OCI-LY7 (cell line): Measurements from ENCODE around the gene DDAH1. TPM values are rescaled to one million over a fixed set of nuclear protein-coding genes. Genes with fewer than 3 reads are reported as not detected.

Experiments
- BruUV-seq: library from RNA; stranded (reverse); fragments of 400-500 nt; replicated peaks from 2 replicates; lab custom pipeline; 2021; lab: Mats Ljungman, UMichigan
- CTCF ChIA-PET: fragments of 300-600 bp; sonication (Branson Sonifier 250); formaldehyde crosslinking; loops from one replicate; lab custom pipeline; 2022; ENCODE audit warnings: antibody characterized with exemption; ENCODE audit not compliant: unreplicated experiment; lab: Charles Lee
- POLR2A ChIA-PET: fragments of 300-600 bp; sonication (Branson Sonifier 250); formaldehyde crosslinking; loops from one replicate; lab custom pipeline; 2022; ENCODE audit warnings: antibody characterized with exemption; lab: Charles Lee
- DNase-seq: peaks from one replicate; pipeline ENCODE4 v3.0.0-alpha.2; 2015; ENCODE audit warnings: low spot score
- H2AFZ ChIP-seq: fragments of 200-600 bp; sonication (generic), shearing (Covaris generic); 2 replicates; pipeline ENCODE4 v1.6.1; 2014; ENCODE audit warnings: mild to moderate bottlenecking, antibody characterized with exemption, low read length, moderate library complexity
- H3K27ac ChIP-seq: fragments of 200-600 bp; sonication (generic); 2 replicates; pipeline ENCODE4 v1.5.1; 2014; ENCODE audit warnings: mixed run types, low read depth, mild to moderate bottlenecking, moderate library complexity, low read length, inconsistent platforms; ENCODE audit not compliant: poor library complexity, severe bottlenecking
- H3K36me3 ChIP-seq: fragments of 200-600 bp; sonication (generic); 2 replicates; pipeline ENCODE4 v1.6.1; 2014; ENCODE audit warnings: mild to moderate bottlenecking, antibody characterized with exemption, low read length, moderate library complexity, mixed read lengths; ENCODE audit not compliant: insufficient read depth
- H3K4me1 ChIP-seq: fragments of 200-600 bp; sonication (generic); 2 replicates; pipeline ENCODE4 v1.5.1; 2014; ENCODE audit warnings: mild to moderate bottlenecking, low read length; ENCODE audit not compliant: insufficient read depth, poor library complexity, severe bottlenecking
- H3K4me2 ChIP-seq: fragments of 200-600 bp; sonication (generic); 2 replicates; pipeline ENCODE4 v1.6.1; 2014; ENCODE audit warnings: mild to moderate bottlenecking, low read length
- H3K4me3 ChIP-seq: fragments of 200-600 bp; sonication (generic); 2 replicates; pipeline ENCODE4 v1.5.1; 2014; ENCODE audit warnings: mild to moderate bottlenecking, low read depth, low read length; ENCODE audit not compliant: poor library complexity, severe bottlenecking
- H3K79me2 ChIP-seq: fragments of 200-600 bp; sonication (generic); 2 replicates; pipeline ENCODE4 v1.6.1; 2016; ENCODE audit warnings: low read depth, mild to moderate bottlenecking, low read length, moderate library complexity, mixed read lengths; ENCODE audit not compliant: insufficient read depth
- H3K9me2 ChIP-seq: fragments of 200-600 bp; sonication (generic); 2 replicates; pipeline ENCODE4 v1.6.1; 2016; ENCODE audit warnings: mild to moderate bottlenecking, low read length, mixed read lengths; ENCODE audit not compliant: insufficient read depth
- H3K9me3 ChIP-seq: fragments of 200-600 bp; sonication (generic); 2 replicates; pipeline ENCODE4 v1.6.1; 2014; ENCODE audit warnings: mild to moderate bottlenecking, mixed run types, low read length, mixed read lengths
- H4K20me1 ChIP-seq: fragments of 200-600 bp; sonication (generic); 2 replicates; pipeline ENCODE4 v1.6.1; 2014; ENCODE audit warnings: mild to moderate bottlenecking, antibody characterized with exemption, low read length, moderate library complexity, mixed read lengths; ENCODE audit not compliant: insufficient read depth
- CTCF ChIP-seq: fragments of 200-600 bp; sonication (generic); conservative IDR thresholded peaks from 2 replicates; pipeline ENCODE4 v1.5.1; 2014; ENCODE audit warnings: mild to moderate bottlenecking, antibody characterized with exemption, low read length, moderate library complexity, mixed read lengths
- EZH2phosphoT487 ChIP-seq: fragments of 200-600 bp; sonication (generic); IDR thresholded peaks from 2 replicates; pipeline ENCODE4 v1.6.1; 2018; ENCODE audit warnings: low read depth, borderline replicate concordance, mild to moderate bottlenecking, mixed run types, antibody characterized with exemption, low read length, moderate library complexity, mixed read lengths
- intact Hi-C: fragments of 100-400 bp; cut with micrococcal nuclease; formaldehyde crosslinking; loops from one replicate; pipeline ENCODE4 v1.10.0; 2022; ENCODE audit not compliant: unreplicated experiment
- total RNA-seq, 2 experiments: library from RNA; depleted of rRNA in 1 of 2; stranded (reverse); fragments of >200 nt in 1 of 2; shearing (Covaris generic) in 1 of 2; gene quantifications; 2 replicates each; pipeline ENCODE4 v1.2.3, GENCODE V29; 2014 to 2022

Gene DDAH1
- total RNA-seq, 2 experiments from 2014 or later, result not detected

- no peak overlapping the region for H2AFZ ChIP-seq
- no peaks in the 10 kb centered on the region for H3K9me2 ChIP-seq
- H3K79me2 ChIP-seq, result no peaks in the 10 kb centered on the region
- no peak overlapping the region for H3K4me3 ChIP-seq
- BruUV-seq, result no TSS peak
- no peaks in the 10 kb centered on the region for H3K9me3 ChIP-seq
- no peaks in the 10 kb centered on the region for H3K36me3 ChIP-seq
- TF ChIP-seq EZH2phosphoT487 (no peak), CTCF (no peak)
- no peak overlapping the region for H3K27ac ChIP-seq
- DNase-seq, result no peak
- ChIA-PET CTCF (no interaction called here), POLR2A (interaction anchor here (0.8 kb wide), 1 partner anchor 21 kb away, joined by 3 read pairs; no protein-coding TSS in a partner anchor)
- H4K20me1 ChIP-seq, result no peaks in the 10 kb centered on the region
- H3K4me1 ChIP-seq, result no peaks in the 10 kb centered on the region
- H3K4me2 ChIP-seq, result no peak overlapping the region
- intact Hi-C loops, result no loop called here
Observed at GRCh38 chr1:85371021-85371420, 93.9 kb downstream of the DDAH1 start.

DNA sequence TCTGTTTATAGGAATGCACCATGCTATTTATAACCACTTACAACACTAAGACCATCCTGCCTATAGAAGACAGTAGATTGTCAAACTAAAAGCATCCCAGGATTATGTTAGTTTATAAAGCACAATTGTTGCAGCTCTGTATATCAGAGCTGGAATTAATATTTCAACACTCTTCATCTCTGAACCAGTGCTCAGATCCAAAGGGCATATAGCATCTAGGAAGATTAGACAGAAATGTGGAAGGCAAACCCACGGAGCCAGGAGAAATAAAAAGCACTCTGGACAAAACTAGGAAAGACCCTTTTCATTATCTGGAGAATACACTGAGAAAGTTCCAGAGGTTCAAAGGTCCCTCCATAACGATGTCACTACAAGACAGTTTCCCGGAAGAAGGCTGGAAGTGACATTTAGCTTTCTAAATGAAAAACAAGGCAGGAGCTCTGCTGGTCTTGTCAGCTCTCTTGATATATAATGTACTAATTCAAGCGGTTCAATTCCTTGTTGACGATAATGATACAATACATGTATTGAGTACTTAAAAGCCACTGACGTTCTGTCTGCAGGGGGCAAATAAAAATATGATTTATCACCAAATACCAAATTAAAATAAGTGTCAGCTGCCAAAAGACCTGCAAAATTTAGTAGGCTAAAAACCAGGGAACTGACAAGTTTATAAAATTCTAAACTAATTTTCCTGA is 96.7 kb downstream of the DDAH1 start:
- H3K4me2 ChIP-seq, result no peak overlapping the region
- no peaks in the 10 kb centered on the region for H3K4me1 ChIP-seq
- BruUV-seq, result no TSS peak
- intact Hi-C loops, result no loop called here
- H3K4me3 ChIP-seq, result no peak overlapping the region
- no peak for TF ChIP-seq EZH2phosphoT487
- no peak for TF ChIP-seq CTCF
- ChIA-PET POLR2A (interaction anchor here (0.6 to 0.8 kb wide), 2 partner anchors 17 to 228 kb away, joined by 3 read pairs; no protein-coding TSS in a partner anchor), CTCF (no interaction called here)
- no peaks in the 10 kb centered on the region for H3K36me3 ChIP-seq
- DNase-seq, result no peak
- no peak overlapping the region for H3K27ac ChIP-seq
- H3K79me2 ChIP-seq, result no peaks in the 10 kb centered on the region
- H4K20me1 ChIP-seq, result no peaks in the 10 kb centered on the region
- H2AFZ ChIP-seq, result no peak overlapping the region
- no peaks in the 10 kb centered on the region for H3K9me2 ChIP-seq
- no peaks in the 10 kb centered on the region for H3K9me3 ChIP-seq
